Measurements from ENCODE around the gene IRS4. TPM values are rescaled to one million over a fixed set of nuclear protein-coding genes. Genes with fewer than 3 reads are reported as not detected.

Gene IRS4
- polyA plus RNA-seq (2011; rRNA removed): 0.02 TPM in 1 of 2 replicates, not detected in the other
- polyA minus RNA-seq (2011; rRNA and poly(A)+ RNA removed): 0.04 TPM in 1 of 2 replicates, not detected in the other

GRCh38 chrX:108736509-108737479 lies at the start of gene IRS4:
Gene IRS4 (minus strand): TSS chrX:108736563.
- no peaks in the 10 kb centered on the region; the same call in 1 of the 2 replicates for H3K9me3 ChIP-seq (ENCODE audit: control insufficient read depth, insufficient read depth, low read length)
- ChIA-PET POLR2A (no interaction called here), CTCF (no interaction called here)
- TF ChIP-seq CTCF (IDR thresholded peaks at IDR 0.05; ENCODE audit: low read depth, low read length): no peak
- H3K27ac ChIP-seq (ENCODE audit: low read depth, low read length): no peak within 1 kb of the TSS
- H3K4me3 ChIP-seq (ENCODE audit: low read depth, low read length): peak within 1 kb of the TSS; percentile 50
- H3K27me3 ChIP-seq (ENCODE audit: control insufficient read depth, insufficient read depth, low read length): peaks cover 43% of the 10 kb centered on the region
- no peak for DNase-seq (ENCODE audit: low read depth, low spot score)

- POLR2A ChIA-PET: no interaction called here
- CTCF ChIA-PET: no interaction called here
- Histone ChIP-seq H3K27ac (ENCODE audit: low read depth, low read length) (no peak overlapping the region), H3K4me3 (ENCODE audit: low read depth, low read length) (no peak overlapping the region), H3K27me3 (ENCODE audit: control insufficient read depth, insufficient read depth, low read length) (no peaks in the 10 kb centered on the region), H3K9me3 (ENCODE audit: control insufficient read depth, insufficient read depth, low read length) (no peaks in the 10 kb centered on the region)
- no peak for DNase-seq (ENCODE audit: low read depth, low spot score)
- no peak for TF ChIP-seq CTCF (IDR thresholded peaks at IDR 0.05; ENCODE audit: low read depth, low read length)
Measured at GRCh38 chrX:108772549-108772948, 36.2 kb upstream of the IRS4 start.

DNA sequence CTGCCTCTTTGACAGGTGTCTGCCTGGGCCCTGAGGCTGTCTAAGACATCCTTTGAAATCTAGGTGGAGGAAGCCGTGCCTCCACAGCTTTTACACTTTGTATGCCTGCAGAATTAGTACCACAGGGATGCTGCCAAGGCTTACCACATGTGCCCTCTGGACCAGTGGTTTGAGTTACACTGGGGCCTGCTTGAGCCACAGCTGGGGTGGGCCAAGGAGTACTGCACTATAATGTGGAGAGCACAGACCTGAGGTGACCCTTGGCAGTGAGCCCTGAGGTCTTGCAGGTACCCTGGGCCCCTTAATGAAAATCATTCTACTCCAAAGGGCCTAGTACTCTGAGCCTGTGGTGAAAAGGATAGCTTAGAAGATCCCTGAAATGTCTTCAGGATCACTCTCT lies 27.2 kb upstream of the IRS4 start:
- TF ChIP-seq CTCF (IDR thresholded peaks at IDR 0.05; ENCODE audit: low read depth, low read length): no peak
- no peak overlapping the region for H3K27ac ChIP-seq (ENCODE audit: low read depth, low read length)
- POLR2A ChIA-PET: no interaction called here
- no peak overlapping the region for H3K4me3 ChIP-seq (ENCODE audit: low read depth, low read length)
- no peaks in the 10 kb centered on the region for H3K9me3 ChIP-seq (ENCODE audit: control insufficient read depth, insufficient read depth, low read length)
- no peak for DNase-seq (ENCODE audit: low read depth, low spot score)
- no peaks in the 10 kb centered on the region for H3K27me3 ChIP-seq (ENCODE audit: control insufficient read depth, insufficient read depth, low read length)
- CTCF ChIA-PET: no interaction called here

- H3K9me3 ChIP-seq (ENCODE audit: control insufficient read depth, insufficient read depth, low read length): no peaks in the 10 kb centered on the region
Measured at GRCh38 chrX:108740299-108740774, 4.0 kb upstream of the IRS4 start.

More at GRCh38 chrX:108740299-108740774, 4.0 kb upstream of the IRS4 start:
- CTCF ChIA-PET: no interaction called here
- no peak for DNase-seq (ENCODE audit: low read depth, low spot score)
- POLR2A ChIA-PET: no interaction called here
- Histone ChIP-seq H3K4me3 (ENCODE audit: low read depth, low read length) (no peak overlapping the region), H3K27ac (ENCODE audit: low read depth, low read length) (no peak overlapping the region), H3K27me3 (ENCODE audit: control insufficient read depth, insufficient read depth, low read length) (peaks cover 13% of the 10 kb centered on the region)
- no peak for TF ChIP-seq CTCF (IDR thresholded peaks at IDR 0.05; ENCODE audit: low read depth, low read length)

All from AG04450 (cell line).